GM18511 (cell line): ENCODE measurements around the gene DIPK1C.
"Not testable (repeated sequence)": the region's sequence is repeated elsewhere in the genome, so short reads cannot be mapped to it uniquely, and the experiment has no call there.

Experiments
- ATAC-seq: cut with Tn5 transposase; IDR thresholded peaks from one replicate; pipeline ENCODE4 v1.9.1; 2021; ENCODE audit warnings: mild to moderate bottlenecking, moderate library complexity; ENCODE audit not compliant: unreplicated experiment

DIPK1C gene

GRCh38 chr18:74457043-74457724 lies at the start of gene DIPK1C:
Gene DIPK1C, minus strand, starts transcription at chr18:74457308. Its CDS starts 49 bp downstream, at chr18:74457259.
- no peak for ATAC-seq

- no peak for ATAC-seq
Observed at GRCh38 chr18:74506448-74507084, 49.5 kb upstream of the DIPK1C start.

GRCh38 chr18:74505776-74506175 lies 48.7 kb upstream of the DIPK1C start:
- no peak for ATAC-seq

DNA sequence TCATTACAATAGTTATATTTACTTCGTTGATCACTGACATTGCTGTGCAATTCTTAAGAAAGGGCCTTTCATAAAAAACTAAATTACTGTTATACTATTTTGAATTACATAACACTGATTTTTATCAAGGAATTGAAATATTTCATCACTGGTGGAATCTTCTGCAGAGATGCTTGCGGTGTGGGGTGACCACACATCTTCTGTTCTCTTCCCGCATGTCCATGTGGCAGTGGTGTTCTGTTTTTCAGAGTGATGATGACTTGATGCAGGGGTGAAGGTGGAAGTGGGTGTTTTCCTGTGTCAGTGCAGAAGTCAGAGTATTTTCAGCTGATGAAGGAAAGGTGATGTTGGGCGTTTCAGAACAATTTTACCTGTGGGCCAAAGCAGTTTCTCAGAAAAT lies 46.0 kb upstream of the DIPK1C start:
- ATAC-seq: no peak

DNA sequence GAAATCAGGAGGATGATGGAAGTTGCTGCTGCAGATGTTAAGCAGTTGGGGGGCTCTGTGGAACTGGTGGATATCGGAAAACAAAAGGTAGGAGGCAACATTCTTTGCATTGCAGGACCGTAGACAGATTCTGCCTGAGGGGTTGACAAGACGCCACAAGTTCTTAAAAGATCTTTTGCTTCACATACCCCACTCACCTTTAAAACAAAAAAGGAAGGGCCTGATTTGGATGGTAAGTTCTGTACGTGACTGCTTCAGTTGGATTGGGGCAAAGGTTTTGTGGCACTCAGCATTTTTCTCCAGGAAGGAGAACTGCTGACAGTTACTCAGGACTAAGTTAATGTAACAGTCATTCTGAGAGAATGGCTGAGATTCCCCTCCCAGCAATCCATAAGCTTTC lies 44.3 kb upstream of the DIPK1C start:
- ATAC-seq: no peak

GRCh38 chr18:74500774-74501173 lies 43.7 kb upstream of the DIPK1C start:
- ATAC-seq: not testable (repeated sequence)

DNA sequence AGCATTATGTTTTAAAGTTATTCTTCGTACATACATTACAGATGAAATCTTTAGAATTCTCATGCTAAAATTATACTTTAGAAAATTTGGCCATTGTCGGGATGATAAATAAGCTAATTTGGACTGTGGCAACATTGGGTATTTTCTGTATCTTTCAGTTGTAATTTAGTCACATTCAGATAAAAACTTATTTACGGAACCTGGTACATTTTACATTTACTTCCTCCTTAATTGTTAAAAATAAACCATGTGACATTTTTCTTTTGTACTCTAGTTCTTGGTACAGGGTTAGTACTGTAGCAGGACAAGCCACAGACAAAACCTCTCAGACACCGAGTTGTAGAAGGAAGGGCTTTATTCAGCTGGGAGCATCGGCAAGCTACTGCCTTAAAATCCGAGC lies 43.3 kb upstream of the DIPK1C start:
- ATAC-seq: no peak

- peak; percentile 42 for ATAC-seq
Observed at GRCh38 chr18:74499633-74500032, 42.5 kb upstream of the DIPK1C start.

DNA sequence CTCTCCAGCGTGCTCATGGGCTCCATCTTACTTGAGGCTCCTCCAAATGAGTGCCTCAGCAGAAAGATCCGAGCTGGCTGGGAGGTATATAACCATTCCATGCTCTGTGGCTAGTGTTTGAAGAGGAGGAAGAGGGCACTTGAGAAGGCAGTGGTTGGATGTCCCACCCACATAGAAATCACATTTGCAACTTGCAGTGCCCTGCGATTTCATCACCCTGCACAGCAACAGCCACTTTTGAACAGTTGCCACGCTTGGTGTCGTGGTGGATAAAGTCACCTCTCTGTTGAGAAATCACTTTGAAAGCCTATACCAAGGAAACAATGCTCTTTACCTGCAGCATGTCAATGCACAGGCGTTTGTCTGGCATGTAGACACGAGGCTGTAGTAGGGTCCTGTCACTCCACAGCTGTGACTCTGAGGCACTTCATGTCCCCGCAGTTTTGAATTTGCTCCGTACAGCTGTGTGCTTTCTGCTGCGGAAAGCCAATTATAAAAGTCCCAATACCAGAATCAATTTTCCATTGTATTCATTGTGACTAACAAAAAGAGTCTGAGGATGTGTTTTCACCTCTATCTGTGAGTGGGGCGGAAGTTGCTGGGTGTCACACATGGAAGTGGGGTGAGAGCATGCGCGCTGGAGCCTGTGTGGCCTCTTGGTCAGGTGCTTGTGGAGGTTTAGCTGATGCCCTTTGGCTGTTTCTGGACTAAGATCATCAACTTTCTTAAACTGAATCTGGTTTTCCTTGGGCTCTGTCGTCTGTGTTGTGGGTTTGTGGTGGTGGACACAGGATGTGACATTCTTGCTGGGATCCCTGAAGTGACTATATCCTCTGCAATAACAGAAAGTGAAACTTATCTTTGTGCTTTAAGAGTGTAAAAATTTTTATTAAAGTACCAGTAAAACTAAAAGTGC lies 41.9 kb upstream of the DIPK1C start:
- ATAC-seq: peak; percentile 45

DNA sequence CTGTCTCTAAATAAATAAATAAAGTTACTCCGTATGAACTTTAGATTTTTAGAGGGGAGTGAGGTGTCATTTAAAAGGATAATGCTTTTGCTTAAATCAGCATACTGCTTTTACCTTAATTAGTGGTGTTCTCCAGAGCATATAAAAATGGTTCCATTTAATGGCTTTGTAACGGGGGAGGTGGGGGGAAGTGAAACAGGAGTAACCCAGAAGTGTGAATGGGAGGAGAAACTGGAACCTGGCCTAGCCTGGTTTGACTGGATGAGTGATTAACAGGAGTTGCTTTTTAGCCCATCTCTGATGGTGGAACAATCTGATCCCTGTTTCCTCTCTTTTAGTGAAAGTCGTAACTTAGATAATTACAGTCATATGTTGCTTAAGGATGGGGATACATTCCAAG lies 40.7 kb upstream of the DIPK1C start:
- ATAC-seq: no peak

DNA sequence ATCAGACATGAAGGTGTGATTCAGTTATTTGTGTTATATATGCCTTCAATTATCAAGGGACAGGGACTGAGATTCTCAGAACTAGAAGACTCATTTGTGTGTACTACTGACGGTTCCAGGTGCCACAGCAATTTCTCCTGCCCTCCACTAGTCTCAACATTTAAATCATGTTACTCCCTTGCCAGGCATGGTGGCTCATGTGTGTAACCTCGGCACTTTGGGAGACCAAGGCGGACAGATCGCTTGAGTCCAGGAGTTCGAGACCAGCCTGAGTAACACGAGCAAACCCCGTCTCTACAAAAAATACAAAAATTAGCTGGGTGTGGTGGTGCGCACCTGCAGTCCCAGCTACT lies 40.2 kb upstream of the DIPK1C start:
- no peak for ATAC-seq

GRCh38 chr18:74496508-74497323 lies 39.6 kb upstream of the DIPK1C start:
- peak; percentile 34 for ATAC-seq

DNA sequence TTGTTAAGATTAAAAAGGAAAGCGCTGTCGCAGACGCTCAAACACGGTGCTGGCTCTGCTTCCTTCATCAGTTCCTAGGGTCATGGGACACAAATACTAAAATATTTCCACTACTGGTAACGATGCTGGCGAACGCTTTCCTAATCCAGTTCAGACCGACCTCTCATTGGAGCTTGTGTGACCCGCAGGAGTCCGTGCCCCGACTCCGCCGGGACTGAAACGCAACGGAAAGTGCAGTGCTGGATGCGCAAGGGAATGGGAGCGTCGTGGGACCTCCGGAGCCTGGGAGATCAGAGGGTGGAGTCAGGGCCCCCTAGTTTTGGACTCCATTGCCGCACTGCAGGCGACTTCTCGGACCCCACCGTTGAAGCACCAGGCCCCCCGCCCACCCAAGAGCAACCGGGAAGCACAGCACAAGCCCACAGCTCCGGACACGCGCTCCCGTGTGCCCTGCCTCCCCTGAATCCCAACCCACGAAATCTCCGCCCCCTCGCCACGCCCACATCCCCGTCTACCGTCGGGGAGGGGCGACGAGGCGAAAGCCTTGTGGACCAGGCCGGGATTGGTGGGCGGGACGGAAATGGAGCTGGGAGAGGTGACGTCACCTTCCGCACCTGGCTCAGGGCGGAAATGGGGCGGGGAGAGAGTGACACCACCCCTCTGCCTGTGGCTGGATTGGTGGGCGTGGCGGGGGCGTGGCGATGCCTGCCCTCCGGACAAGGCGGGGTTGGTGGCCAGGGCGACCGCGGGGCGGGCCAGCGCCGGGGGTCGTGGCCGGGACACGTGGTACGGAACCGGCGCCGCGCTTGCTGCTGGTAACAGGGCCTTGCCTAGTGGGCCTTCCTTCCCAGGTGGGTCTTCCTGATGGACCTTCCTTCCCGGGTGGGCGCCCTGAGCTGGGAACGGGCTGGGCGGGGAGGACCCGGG lies 38.7 kb upstream of the DIPK1C start, which contains the start of gene CNDP2:
CNDP2 (plus strand) TSS at position 783 of the 927 bp plus-strand sequence. CDS start 3,611 bp downstream, outside the sequence.
- peak; percentile 76 for ATAC-seq

GRCh38 chr18:74494514-74494913 lies 37.4 kb upstream of the DIPK1C start:
- ATAC-seq: no peak

DNA sequence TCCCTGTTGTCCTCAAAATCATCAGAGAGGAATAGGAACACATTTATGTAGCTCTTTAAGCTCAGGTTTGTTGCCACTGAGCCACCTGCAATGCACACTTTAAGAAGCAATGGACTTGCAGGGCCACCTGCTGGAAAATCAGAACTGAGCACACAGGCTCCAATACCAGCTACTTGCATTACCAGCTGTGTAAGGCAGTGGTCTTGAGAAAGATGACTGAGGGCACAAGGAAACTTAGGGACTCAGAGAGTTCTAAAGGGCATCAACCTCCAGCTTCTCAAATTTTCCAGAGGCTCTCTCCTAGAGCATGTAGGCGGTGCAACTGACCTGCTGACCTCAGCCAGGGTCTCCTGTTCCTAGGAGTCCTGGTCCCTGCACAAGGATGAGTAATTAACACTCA lies 36.6 kb upstream of the DIPK1C start:
- peak; percentile 19 for ATAC-seq

- no peak for ATAC-seq
Observed at GRCh38 chr18:74492259-74492658, 35.2 kb upstream of the DIPK1C start.

GRCh38 chr18:74489676-74490075 lies 32.6 kb upstream of the DIPK1C start:
- ATAC-seq: no peak

DNA sequence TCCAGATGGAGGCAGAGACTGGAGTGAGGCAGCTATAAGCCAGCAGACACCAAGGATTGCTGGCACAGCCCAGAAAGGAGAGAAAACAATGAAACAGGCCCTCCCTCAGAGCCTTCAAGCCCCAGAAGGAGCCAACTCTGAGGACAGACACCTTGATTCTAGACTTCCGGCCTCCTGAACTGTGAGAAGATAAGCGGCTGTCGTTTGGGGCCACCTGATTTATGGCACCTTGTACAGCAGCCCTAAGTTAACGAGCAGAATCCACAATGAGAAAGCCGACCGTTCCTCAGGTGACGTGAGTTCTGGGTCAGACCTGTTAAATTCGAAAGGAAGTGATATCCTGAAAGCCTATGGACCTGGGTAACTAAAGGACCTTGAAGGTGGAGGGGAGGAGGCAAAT lies 31.8 kb upstream of the DIPK1C start:
- no peak for ATAC-seq

GRCh38 chr18:74488354-74488753 lies 31.2 kb upstream of the DIPK1C start:
- no peak for ATAC-seq
